ENCODE results near the gene RHPN2. TPM values are rescaled to one million over a fixed set of nuclear protein-coding genes. Genes with fewer than 3 reads are reported as not detected.
"Not testable (repeated sequence)": the region's sequence is repeated elsewhere in the genome, so short reads cannot be mapped to it uniquely, and the experiment has no call there.

The RHPN2 gene
- total RNA-seq, 1 experiment from 2014 or later = 7.4 TPM

DNA sequence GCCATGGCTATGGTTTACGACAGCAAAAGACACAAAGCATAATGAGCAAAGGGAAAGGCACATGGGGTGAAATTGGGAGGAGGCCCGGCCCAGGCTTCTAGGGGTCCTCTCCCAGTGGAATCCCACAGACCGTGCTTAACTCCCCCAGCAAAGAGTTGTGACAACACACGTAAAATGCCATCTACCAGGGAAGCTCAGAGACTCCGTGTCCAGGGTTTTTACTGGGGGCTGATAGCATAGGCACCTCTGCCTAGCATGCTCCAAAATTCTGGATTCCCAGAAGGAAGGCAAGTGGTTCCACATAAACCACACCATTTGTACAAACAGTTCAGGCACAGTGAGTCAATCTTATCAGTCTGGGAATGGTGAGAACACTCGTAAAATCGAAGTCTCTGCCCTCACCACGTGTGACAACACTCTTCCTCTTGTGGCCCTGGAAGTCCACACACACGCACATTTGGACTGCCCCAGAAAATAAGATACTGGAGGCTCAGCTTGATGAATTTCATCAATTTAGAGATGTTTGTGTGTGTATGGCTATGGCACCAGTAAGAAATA, 34.9 kb downstream of the RHPN2 start:
- DNase-seq (ENCODE audit: low read depth) = no peak

GRCh38 chr19:33026602-33027001, 38.1 kb downstream of the RHPN2 start:
- not testable (repeated sequence) for DNase-seq (ENCODE audit: low read depth)

GRCh38 chr19:33025468-33026238, 39.0 kb downstream of the RHPN2 start:
- not testable (repeated sequence) for DNase-seq (ENCODE audit: low read depth)

DNA sequence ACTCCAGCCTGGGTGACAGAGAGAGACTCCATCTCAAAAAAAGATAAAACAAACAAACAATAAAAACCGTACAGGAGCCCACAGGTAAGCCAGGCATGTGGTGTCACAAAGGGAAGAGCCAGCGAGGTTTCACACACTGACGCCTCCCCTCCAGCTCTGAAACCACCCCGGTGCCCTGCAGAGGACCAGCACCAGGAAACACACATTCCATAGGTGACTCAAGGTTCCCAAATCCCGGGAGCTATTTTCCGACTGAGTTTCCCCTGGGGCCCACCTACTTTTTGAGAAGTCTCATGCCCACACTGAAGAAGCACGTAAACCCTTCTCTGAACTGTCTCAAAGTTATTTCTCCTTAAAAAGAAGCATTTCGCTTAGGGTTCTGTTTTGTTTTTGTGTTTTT, 40.3 kb downstream of the RHPN2 start:
- no peak for DNase-seq (ENCODE audit: low read depth)

GRCh38 chr19:33022472-33023116, 42.1 kb downstream of the RHPN2 start:
- no peak for DNase-seq (ENCODE audit: low read depth)

DNA sequence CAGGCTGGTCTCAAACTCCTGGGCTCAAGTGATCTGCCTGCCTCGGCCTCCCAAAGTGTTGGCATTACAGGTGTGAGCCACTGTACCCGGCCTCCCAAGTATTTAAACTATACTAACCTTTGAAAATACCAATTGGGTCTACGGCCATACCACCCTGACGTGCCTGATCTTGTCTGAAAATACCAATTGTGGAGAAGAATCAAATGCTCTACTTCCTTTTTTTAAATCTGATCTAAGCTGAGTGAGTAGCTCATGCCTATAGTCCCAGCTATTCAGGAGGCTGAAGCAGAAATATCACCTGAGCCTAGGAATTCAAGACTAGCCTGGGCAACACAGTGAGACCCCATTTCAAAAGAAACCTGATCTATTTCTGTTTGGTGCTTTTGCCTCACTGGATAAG, 53.8 kb downstream of the RHPN2 start:
- DNase-seq (ENCODE audit: low read depth) = not testable (repeated sequence)

DNA sequence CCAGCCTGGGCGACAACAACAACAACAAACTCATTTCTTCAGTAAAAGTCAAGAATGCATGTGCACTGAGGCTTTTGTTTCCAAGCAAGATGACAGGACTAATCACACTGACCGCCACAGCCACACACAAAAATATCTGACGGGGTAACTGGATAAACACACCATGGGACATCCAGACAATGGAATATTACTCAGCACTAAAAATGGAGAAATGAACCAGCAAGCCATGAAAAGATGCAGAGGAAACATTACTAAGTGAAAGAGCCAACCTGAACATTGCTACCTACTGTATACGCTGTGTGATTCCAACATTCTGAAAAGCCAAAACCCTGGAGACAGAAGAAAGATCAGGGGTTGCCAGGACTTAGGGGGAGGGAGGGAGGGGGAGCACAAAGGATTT, 56.0 kb downstream of the RHPN2 start:
- DNase-seq (ENCODE audit: low read depth) = no peak

DNA sequence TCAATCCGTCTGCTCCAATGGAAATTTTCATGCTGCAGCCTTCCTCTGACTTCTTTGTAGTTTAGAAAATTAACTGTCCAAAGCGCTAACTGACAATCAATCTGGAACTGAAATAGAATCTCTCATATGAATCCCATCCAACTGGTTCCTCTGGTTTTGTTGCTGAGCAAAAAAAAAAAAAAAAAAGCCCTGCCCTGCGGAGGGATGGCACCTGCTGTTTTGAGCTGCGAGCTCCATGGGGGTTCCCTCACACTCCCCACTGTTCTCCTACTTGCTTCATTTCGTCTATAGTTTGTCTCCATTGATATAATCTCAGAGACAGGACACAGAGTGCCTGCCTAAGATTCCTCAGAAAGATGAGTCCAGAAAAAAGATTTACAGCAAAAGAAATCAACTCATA, 59.2 kb downstream of the RHPN2 start:
- no peak for DNase-seq (ENCODE audit: low read depth)

GRCh38 chr19:33003424-33004024, 61.2 kb downstream of the RHPN2 start:
- DNase-seq (ENCODE audit: low read depth) = not testable (repeated sequence)

- DNase-seq (ENCODE audit: low read depth) = not testable (repeated sequence)
These were observed 62.4 kb downstream of the RHPN2 start for GRCh38 chr19:33002126-33002865.

DNA sequence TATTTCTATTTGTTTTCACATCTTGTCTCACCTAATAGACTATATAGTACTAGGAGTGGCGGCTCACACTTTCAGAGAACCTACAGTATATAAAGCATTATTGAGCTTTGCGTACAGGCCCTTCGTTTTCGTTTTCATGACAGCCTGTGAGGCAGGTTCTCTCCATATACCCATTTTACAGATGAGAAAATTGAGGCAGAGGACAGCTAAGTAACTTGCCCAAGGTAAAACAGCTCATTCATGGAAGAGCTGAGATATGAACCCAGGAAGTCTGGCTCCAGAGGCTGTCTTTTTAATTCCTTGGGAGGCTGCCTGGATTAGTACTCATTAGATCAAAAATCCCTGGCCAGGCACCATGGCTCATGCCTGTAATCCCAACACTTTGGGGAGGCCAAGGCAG, 63.8 kb downstream of the RHPN2 start:
- no peak for DNase-seq (ENCODE audit: low read depth)

- no peak for DNase-seq (ENCODE audit: low read depth)
These were observed 64.2 kb downstream of the RHPN2 start for GRCh38 chr19:33000510-33000909.

DNA sequence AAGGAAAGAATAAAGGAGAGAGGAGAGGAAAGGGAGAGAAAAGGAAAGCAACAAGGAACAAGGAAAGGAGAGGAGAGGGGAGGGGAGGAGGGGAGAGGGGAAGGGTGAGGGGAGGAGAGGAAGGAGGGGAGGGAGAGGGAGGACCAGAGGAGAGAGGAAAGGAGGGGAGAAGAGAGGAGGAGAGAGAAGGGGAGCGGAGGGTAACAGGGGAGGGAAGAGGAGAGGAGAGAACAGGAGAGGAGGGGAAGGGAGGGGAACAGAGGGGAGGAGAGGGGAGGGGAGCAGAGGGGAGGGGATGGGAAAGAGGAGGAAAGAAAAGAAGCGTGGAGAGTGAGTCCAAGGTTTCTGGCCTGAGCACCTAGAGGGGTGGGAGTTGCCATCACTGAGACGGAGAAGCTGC, 66.0 kb downstream of the RHPN2 start:
- DNase-seq (ENCODE audit: low read depth) = no peak

GRCh38 chr19:32997716-32998355, 66.9 kb downstream of the RHPN2 start:
- no peak for DNase-seq (ENCODE audit: low read depth)

- peak; percentile 21 for DNase-seq (ENCODE audit: low read depth)
These were observed 67.6 kb downstream of the RHPN2 start for GRCh38 chr19:32997061-32997464.

GRCh38 chr19:32995966-32996365, 68.7 kb downstream of the RHPN2 start:
- DNase-seq (ENCODE audit: low read depth) = not testable (repeated sequence)

GRCh38 chr19:32988724-32989123, 76.0 kb downstream of the RHPN2 start:
- no peak for DNase-seq (ENCODE audit: low read depth)

- DNase-seq (ENCODE audit: low read depth) = not testable (repeated sequence)
These were observed 76.4 kb downstream of the RHPN2 start for GRCh38 chr19:32988254-32988653.

DNA sequence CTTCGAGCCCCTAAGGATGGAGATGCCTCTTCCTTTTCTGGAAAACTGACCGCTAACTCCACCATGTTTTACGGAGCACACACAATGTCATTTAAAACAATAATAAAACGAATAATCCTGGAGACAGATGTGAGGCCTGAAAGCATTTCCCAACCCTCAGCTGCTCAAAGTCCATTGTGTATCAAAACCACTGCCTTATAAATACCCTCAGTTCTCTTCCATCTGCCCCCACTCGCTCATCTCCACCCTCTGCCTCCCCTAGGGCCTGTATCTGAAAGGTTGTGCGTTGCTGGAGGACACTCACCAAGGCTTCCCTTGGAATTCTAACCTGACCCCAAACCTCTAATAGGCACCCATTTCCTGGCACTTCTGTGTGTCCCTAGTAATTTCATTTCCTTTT, 82.2 kb downstream of the RHPN2 start:
- not testable (repeated sequence) for DNase-seq (ENCODE audit: low read depth)

- DNase-seq (ENCODE audit: low read depth) = not testable (repeated sequence)
These were observed 84.9 kb downstream of the RHPN2 start for GRCh38 chr19:32979807-32980206.

GRCh38 chr19:32977813-32978212, 86.9 kb downstream of the RHPN2 start:
- not testable (repeated sequence) for DNase-seq (ENCODE audit: low read depth)
